Lung (tissue), 12 donors: ENCODE results near the gene KRTAP1-1. TPM values are rescaled to one million over a fixed set of nuclear protein-coding genes. Genes with fewer than 3 reads are reported as not detected.
"Not testable (repeated sequence)": the region's sequence is repeated elsewhere in the genome, so short reads cannot be mapped to it uniquely, and the experiment has no call there.

Experiments used
- ATAC-seq: fragments of 200-7000 bp; cut with Tn5 transposase; one replicate; pipeline ENCODE4 v1.9.1; 2020; ENCODE audit warnings: moderate number of reproducible peaks; ENCODE audit not compliant: insufficient read depth, low FRiP score
- DNase-seq, 3 donors: peaks; one replicate each; pipeline ENCODE4 v3.0.0-alpha.2; 2013 to 2017
- H3K27ac ChIP-seq, 2 donors: one replicate each; pipeline ENCODE4 v1.5.1; 2013; ENCODE audit warnings: mild to moderate bottlenecking in 2 of 2, moderate library complexity in 2 of 2, control low read depth in 1 of 2, inconsistent platforms in 1 of 2, low read depth in 1 of 2, low read length in 1 of 2
- H3K27me3 ChIP-seq, 3 donors: one replicate each; pipeline ENCODE4 v1.5.1; 2013; ENCODE audit warnings: low read length in 2 of 3; ENCODE audit not compliant: control insufficient read depth in 3 of 3, insufficient read depth in 3 of 3
- H3K36me3 ChIP-seq, 4 donors: one replicate each; pipeline ENCODE4 v1.5.1; 2013; ENCODE audit warnings: low read length in 4 of 4, mild to moderate bottlenecking in 1 of 4, moderate library complexity in 1 of 4; ENCODE audit not compliant: control insufficient read depth in 4 of 4, insufficient read depth in 4 of 4
- H3K4me1 ChIP-seq, 5 donors: one replicate each; pipeline ENCODE4 v1.5.1; 2013; ENCODE audit warnings: low read length in 5 of 5, mild to moderate bottlenecking in 2 of 5, moderate library complexity in 1 of 5; ENCODE audit not compliant: control insufficient read depth in 5 of 5, insufficient read depth in 5 of 5
- H3K4me3 ChIP-seq: one replicate; pipeline ENCODE4 v1.5.1; 2013; ENCODE audit warnings: mild to moderate bottlenecking, control low read depth, moderate library complexity
- H3K9ac ChIP-seq, 2 donors: one replicate each; pipeline ENCODE4 v1.5.1; 2013; ENCODE audit warnings: low read length in 2 of 2, control low read depth in 1 of 2; ENCODE audit not compliant: insufficient read depth in 1 of 2
- H3K9me3 ChIP-seq, 4 donors: one replicate each; pipeline ENCODE4 v1.5.1; 2013; ENCODE audit warnings: low read length in 3 of 4, mild to moderate bottlenecking in 1 of 4, moderate library complexity in 1 of 4; ENCODE audit not compliant: control insufficient read depth in 4 of 4, insufficient read depth in 3 of 4
- WGBS, 2 donors: extraction: QIAGEN DNeasy Blood & Tissue Kit; methylation state at CpG; one replicate each; pipeline ENCODE4 v1.1.7; 2013; 5-methylcytosine and 5-hydroxymethylcytosine counted together
- polyA plus RNA-seq, 2 donors: library from polyadenylated mRNA; stranded (reverse); fragments of 200-250 nt; gene quantifications; one replicate each; pipeline ENCODE4 v1.2.1, GENCODE V29; 2013
- total RNA-seq, 2 donors: library from RNA; depleted of rRNA in 1 of 2; stranded (reverse); fragments of >200 nt in 1 of 2; gene quantifications; one replicate each; pipeline ENCODE4 v1.2.1, GENCODE V29; 2014 to 2021
- TF ChIP-seq, protein P1 (sequence below): IDR thresholded peaks from 2 replicates; pipeline ENCODE4 v1.5.1; 2012; ENCODE audit warnings: mild to moderate bottlenecking; ENCODE audit errors: control extremely low read depth, extremely low read depth
- donor health status: control.
- donor health status: control.
- donor health status: Bipolar disorder and iron deficiency.
- donor health status: healthy.
- donor health status: DM: yes; HTN: yes; CAD: no.

KRTAP1-1 gene
- total and polyA plus RNA-seq, 4 donors, result not detected

DNA sequence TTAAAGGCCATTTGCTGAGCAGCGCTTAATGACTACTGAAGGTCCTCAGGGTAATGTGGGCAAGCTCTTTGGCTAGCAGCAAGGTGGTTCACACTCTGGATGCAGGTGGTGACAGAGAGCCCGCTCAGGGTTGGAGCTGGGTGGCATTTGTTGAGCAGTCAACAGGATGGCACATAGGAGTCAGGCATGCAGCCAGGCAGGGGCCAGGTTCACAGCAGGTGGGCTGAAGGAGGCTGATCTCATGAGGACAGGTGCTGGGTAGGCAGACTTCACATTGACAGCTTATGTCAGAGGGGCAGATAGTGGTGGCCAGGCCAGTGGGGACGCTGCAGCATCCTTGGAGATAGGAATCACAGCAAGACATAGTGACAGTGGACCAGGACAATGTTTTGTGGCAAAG, 36.9 kb downstream of the KRTAP1-1 start:
- ATAC-seq, result no peak
- WGBS, 2 donors, result 92 to 96% methylated on average over 3 of the region's 3 CpGs
- no peak for DNase-seq
- Histone ChIP-seq H3K27ac (no peak overlapping the region), H3K27me3 (no peaks in the 10 kb centered on the region), H3K36me3 (no peaks in the 10 kb centered on the region), H3K9me3 (no peaks in the 10 kb centered on the region), H3K4me3 (no peak overlapping the region), H3K9ac (no peak overlapping the region), H3K4me1 (peaks cover 0 to under 1% (median 0%) of the 10 kb centered on the region in 5 donors)
- TF ChIP-seq, protein P1, sequence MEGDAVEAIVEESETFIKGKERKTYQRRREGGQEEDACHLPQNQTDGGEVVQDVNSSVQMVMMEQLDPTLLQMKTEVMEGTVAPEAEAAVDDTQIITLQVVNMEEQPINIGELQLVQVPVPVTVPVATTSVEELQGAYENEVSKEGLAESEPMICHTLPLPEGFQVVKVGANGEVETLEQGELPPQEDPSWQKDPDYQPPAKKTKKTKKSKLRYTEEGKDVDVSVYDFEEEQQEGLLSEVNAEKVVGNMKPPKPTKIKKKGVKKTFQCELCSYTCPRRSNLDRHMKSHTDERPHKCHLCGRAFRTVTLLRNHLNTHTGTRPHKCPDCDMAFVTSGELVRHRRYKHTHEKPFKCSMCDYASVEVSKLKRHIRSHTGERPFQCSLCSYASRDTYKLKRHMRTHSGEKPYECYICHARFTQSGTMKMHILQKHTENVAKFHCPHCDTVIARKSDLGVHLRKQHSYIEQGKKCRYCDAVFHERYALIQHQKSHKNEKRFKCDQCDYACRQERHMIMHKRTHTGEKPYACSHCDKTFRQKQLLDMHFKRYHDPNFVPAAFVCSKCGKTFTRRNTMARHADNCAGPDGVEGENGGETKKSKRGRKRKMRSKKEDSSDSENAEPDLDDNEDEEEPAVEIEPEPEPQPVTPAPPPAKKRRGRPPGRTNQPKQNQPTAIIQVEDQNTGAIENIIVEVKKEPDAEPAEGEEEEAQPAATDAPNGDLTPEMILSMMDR, result no peak

DNA sequence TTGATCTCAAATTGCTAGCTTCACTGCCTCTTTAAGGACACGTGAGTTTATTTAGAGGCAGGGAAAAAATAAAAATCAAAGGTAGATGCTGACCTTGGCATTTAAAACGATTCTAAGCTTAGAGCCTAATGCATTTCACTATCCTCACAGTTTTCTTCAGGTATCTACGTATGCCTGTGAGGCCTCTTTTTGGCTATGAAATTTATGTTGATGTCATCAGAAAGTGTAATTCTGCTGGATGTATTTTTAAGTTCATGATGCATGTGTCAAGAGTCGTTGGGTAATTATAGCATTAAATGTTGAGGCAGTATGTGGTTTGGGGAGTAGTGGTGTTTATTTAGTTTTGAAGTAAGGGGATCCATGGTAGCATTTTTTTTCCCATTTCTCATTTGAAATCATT, 37.3 kb downstream of the KRTAP1-1 start:
- Histone ChIP-seq H3K36me3 (no peaks in the 10 kb centered on the region), H3K4me3 (no peak overlapping the region), H3K9ac (no peak overlapping the region), H3K27ac (no peak overlapping the region), H3K9me3 (no peaks in the 10 kb centered on the region), H3K4me1 (no peaks in the 10 kb centered on the region), H3K27me3 (no peaks in the 10 kb centered on the region)
- WGBS, 2 donors, result 71 to 83% methylated on average over 4 of the region's 4 CpGs
- DNase-seq (no peak), ATAC-seq (no peak)
- TF ChIP-seq, protein P1, result no peak

DNA sequence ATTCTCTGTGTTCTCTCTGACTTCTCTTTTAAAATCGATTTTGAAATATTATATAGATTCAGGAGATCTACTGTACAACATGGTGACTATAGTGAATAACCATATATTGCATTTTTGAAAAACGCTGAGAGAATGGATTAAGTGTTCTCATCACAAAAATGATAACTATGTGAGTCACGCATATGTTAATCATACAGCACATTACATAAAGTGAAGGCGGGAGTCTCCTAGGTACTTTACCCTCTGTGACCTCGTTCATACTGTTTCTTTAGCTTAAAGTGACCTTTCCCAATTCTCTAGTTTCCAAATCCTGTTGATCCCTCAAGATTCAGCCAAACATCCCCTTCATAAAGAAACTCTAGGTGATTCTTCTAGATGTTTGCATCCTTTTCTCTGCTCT, 38.4 kb downstream of the KRTAP1-1 start:
- Histone ChIP-seq H3K4me3 (no peak overlapping the region), H3K36me3 (no peaks in the 10 kb centered on the region), H3K27me3 (peaks cover 0 to 2% (median 0%) of the 10 kb centered on the region in 3 donors), H3K4me1 (no peaks in the 10 kb centered on the region), H3K27ac (no peak overlapping the region), H3K9me3 (no peaks in the 10 kb centered on the region), H3K9ac (no peak overlapping the region)
- WGBS, 2 donors, result 52 to 69% methylated on average over 5 of the region's 5 CpGs
- ATAC-seq (no peak), DNase-seq (no peak)
- TF ChIP-seq, protein P1, result no peak

DNA sequence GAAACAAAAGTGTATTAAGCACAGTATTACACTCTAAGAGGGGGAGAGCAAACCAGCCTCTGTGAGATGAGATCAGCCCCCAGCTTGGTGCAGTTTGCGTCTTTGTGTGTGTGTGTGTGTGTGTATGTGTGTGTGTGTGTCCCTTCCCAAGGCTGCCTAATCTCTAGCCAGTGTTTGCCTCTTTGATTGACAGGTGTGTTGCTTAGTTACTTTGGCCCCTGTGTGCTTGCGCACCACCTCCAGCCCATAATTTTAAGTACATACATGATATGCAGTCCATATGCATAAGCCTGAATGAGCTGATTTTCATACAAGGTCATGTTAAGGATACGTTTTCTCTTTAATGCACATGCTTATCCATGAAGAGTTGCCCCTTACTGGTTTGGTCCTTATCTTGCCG, 39.5 kb downstream of the KRTAP1-1 start:
- Histone ChIP-seq H3K4me3 (no peak overlapping the region), H3K27ac (no peak overlapping the region), H3K27me3 (peaks cover 0 to 2% (median 0%) of the 10 kb centered on the region in 3 donors), H3K9me3 (no peaks in the 10 kb centered on the region), H3K4me1 (no peaks in the 10 kb centered on the region), H3K36me3 (no peaks in the 10 kb centered on the region), H3K9ac (no peak overlapping the region)
- ATAC-seq, result no peak
- 83 to 88% methylated on average over 4 of the region's 4 CpGs for WGBS, 2 donors
- TF ChIP-seq, protein P1, result no peak
- DNase-seq, result no peak

DNA sequence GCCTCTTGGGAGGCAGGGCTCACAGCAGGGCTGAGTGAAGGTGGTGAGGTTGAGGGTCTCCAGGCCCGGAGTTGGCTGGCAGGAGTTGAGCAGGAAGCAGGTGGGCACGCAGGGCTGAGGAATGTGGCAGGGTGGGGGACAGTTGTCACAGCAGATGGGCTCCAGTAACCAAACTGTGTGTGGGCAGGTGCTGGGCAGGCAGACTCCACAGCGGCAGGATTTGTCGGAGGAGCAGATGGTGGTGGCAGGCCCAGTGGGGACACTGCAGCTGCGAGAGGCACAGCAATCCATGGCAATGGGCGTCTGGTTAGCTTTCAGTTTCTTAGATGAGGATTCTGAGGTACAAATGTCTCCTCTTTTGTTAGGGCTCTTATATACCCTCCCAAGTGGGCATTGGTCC, 41.7 kb downstream of the KRTAP1-1 start, which contains the start of gene KRTAP3-2:
Gene KRTAP3-2 (minus strand): TSS at position 344 of the 400 bp plus-strand sequence. CDS start 53 bp downstream, at position 291.
- WGBS, 2 donors, result 84 to 89% methylated on average over 6 of the region's 6 CpGs
- H3K4me3 ChIP-seq, result not testable (repeated sequence)

More for the DNA sequence above, 41.7 kb downstream of the KRTAP1-1 start, which contains the start of gene KRTAP3-2:
- not testable (repeated sequence) for H3K27me3 ChIP-seq, H3K36me3 ChIP-seq, H3K9ac ChIP-seq, ATAC-seq, H3K4me1 ChIP-seq, H3K27ac ChIP-seq, H3K9me3 ChIP-seq, DNase-seq
